HG02623 (cell line): Measurements from ENCODE around the gene TET2.
A peak's percentile ranks its signal among the peaks of the same experiment; 100 is the strongest.
"Not testable (repeated sequence)": the region's sequence is repeated elsewhere in the genome, so short reads cannot be mapped to it uniquely, and the experiment has no call there.

Source experiments
- ATAC-seq: cut with Tn5 transposase; IDR thresholded peaks from one replicate; pipeline ENCODE4 v1.9.1; 2021; ENCODE audit warnings: moderate library complexity; ENCODE audit not compliant: unreplicated experiment

Gene TET2

GRCh38 chr4:105283501-105283900, 136.8 kb downstream of the TET2 start:
- ATAC-seq = no peak

- no peak for ATAC-seq
These were observed 141.4 kb downstream of the TET2 start for GRCh38 chr4:105288121-105288520.

GRCh38 chr4:105291925-105292324, 145.2 kb downstream of the TET2 start:
- no peak for ATAC-seq

DNA sequence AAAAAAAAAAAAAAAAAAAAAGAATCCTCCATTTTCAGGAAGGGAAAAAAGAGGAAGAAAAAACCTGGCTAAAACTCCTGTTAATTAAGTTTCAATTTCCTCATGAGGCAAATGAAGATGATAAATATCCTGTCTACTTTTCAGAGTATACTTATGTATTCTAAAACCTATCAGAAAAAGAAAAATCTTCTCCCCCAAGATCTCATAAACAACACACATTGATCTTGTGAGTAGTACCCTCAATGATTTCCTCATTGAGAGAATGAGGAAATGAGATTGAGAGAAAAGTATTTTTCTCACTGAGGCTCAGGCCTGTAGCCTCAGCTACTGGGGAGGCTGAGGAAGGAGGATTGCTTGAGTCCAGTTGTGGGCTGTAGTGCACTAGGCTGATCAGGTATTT, 146.7 kb downstream of the TET2 start:
- ATAC-seq = no peak

GRCh38 chr4:105296672-105297071, 150.0 kb downstream of the TET2 start:
- ATAC-seq = no peak

- not testable (repeated sequence) for ATAC-seq
These were observed 152.4 kb downstream of the TET2 start for GRCh38 chr4:105299027-105299426.

- no peak for ATAC-seq
These were observed 157.4 kb downstream of the TET2 start for GRCh38 chr4:105304085-105304484.

GRCh38 chr4:105305019-105305836, 158.6 kb downstream of the TET2 start:
- ATAC-seq = peak; percentile 31

DNA sequence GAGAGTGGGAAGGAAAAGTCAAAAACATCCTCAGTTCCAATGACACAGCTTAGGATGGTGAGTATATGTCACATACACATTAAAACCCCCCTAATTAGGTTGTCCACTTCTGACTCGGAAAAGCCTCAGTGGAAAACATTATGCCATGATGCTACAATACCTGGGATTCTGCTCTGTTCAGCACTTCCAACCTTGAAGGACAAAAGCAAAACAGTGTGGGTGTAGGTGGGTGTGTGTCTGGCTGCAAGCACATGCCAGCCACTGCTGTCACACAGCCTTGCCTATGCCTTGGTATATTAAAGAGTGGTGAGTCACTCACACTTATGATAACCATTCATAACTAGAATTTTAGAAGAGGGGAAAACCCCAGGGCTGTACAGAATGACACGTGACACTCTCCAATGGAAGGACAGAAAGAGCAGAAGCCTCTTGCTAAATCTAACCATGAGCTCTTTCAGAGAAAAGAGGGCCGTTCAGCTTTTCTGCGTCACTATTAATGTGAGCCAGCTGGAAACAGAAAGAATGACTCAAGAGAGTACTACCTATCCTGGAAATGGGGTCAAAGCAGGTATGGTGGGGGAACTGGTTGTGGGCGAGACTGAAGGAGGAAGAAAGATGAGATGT, 159.6 kb downstream of the TET2 start:
- ATAC-seq = peak; percentile 87

DNA sequence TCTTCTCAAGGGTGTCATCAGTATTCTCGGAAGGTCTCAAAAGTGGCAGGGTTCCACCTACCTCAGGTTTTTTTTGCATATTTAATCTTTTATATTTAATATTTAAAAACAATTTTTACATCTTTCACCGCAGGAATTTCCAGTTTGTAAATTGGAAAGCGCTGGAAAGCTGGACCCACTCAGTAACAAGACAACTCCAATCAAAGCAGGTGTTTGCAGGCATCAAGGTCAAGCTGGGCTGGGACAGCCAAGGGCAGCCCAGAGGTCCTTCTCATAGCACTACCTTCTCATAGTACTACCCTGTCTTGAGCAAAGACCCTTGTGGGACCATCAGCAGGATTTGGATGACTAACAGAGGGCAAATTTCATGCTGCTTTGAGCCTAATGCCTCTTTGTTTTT, 160.1 kb downstream of the TET2 start:
- ATAC-seq = no peak

DNA sequence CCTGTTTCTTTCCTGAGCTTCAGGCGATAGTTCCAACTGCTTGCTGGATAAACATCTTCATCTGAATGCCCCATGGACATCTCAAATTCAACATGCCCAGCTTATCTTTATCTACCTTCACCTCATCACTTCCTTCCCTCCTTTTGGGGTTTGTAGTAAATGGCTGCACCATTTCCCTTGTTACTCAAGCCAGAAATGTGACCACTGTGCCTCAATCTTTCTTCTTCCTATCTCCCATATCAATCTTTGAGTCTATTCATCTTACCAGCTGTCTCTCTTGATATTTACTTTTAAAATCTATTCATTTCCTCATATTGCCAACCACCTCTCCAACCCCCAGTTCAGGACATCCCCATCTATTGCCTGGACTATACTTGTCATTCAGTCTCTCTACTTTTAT, 171.8 kb downstream of the TET2 start:
- ATAC-seq = no peak

DNA sequence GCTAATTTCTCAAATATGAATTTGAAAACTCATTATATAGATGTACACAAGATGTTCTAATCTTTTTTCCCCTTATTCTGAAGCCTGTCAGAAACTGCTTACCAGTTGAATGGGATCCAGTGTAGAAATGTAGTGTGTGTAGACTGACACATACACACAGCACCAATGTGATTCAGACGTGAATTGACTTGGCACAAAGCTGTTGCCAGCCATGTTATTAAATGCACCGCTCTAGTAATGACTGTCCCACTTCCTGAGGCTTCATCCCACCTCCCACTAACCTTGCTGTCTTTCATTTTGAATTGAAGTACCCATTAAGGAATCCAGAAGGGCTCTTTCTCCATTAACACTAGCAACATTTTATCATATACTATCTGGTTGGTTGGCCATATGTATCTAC, 180.5 kb downstream of the TET2 start:
- ATAC-seq = no peak

DNA sequence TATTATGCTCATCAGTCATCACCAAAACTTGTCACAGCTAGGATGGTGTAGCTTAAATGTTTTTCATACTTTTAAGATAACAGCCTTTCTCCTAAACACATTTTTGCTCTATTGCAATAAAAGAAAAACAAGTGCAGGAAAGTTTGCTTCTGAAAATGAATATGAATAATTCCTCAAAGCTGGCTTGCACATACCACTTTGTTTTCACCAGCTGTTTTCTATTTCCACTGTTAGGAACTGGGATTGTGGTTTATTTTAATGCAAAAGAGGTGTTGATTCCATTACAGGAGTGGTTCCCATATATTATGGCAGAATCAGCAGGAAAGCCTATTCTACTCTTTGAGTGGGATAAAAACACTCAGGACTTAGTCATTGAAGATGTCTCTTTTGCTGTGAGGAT, 181.3 kb downstream of the TET2 start:
- ATAC-seq = no peak

GRCh38 chr4:105329081-105329480, 182.4 kb downstream of the TET2 start:
- no peak for ATAC-seq
